HepG2 (cell line): Measurements from ENCODE around the gene TCFL5. TPM values are rescaled to one million over a fixed set of nuclear protein-coding genes. Genes with fewer than 3 reads are reported as not detected.
A peak's percentile ranks its signal among the peaks of the same experiment; 100 is the strongest.

Experiments used
- CC2D1A ChIP-seq: sonication (generic); formaldehyde crosslinking; IDR thresholded peaks from 2 replicates; pipeline ENCODE4 v1.8.1; 2023; ENCODE audit warnings: mild to moderate bottlenecking, missing genetic modification reagents
- ELF1 ChIP-seq: sonication (generic); formaldehyde crosslinking; IDR thresholded peaks from 2 replicates; pipeline ENCODE4 v1.4.0; 2020; ENCODE audit warnings: missing genetic modification reagents
- FOXC1 ChIP-seq: sonication (generic); formaldehyde crosslinking; IDR thresholded peaks from 2 replicates; pipeline ENCODE4 v1.8.0; 2022; ENCODE audit warnings: mild to moderate bottlenecking, missing genetic modification reagents, borderline replicate concordance
- FOXM1 ChIP-seq: sonication (generic); formaldehyde crosslinking; IDR thresholded peaks from 2 replicates; pipeline ENCODE4 v1.5.0; 2020; ENCODE audit warnings: missing genetic modification reagents
- HOXA7 ChIP-seq: sonication (generic); formaldehyde crosslinking; IDR thresholded peaks from 2 replicates; pipeline ENCODE4 v1.8.1; 2022; ENCODE audit warnings: mild to moderate bottlenecking, missing genetic modification reagents, moderate library complexity
- IRX3 ChIP-seq: sonication (generic); formaldehyde crosslinking; IDR thresholded peaks from 2 replicates; pipeline ENCODE4 v1.8.1; 2023; ENCODE audit warnings: mild to moderate bottlenecking, low read depth, missing genetic modification reagents, borderline replicate concordance
- KDM1A ChIP-seq: IDR thresholded peaks from 2 replicates; pipeline ENCODE4 v1.6.1; 2016; ENCODE audit warnings: missing compliant biosample characterization
- MIER2 ChIP-seq: IDR thresholded peaks from 2 replicates; pipeline ENCODE4 v1.6.1; 2016; ENCODE audit warnings: missing biosample characterization, missing genetic modification reagents
- MTA1 ChIP-seq: sonication (generic); formaldehyde crosslinking; IDR thresholded peaks from 2 replicates; pipeline ENCODE4 v1.4.0; 2020; ENCODE audit warnings: missing genetic modification reagents, mild to moderate bottlenecking, borderline replicate concordance
- MYC ChIP-seq: sonication (generic); formaldehyde crosslinking; IDR thresholded peaks from 2 replicates; pipeline ENCODE4 v1.9.0; 2021; ENCODE audit warnings: missing genetic modification reagents, borderline replicate concordance
- SALL2 ChIP-seq: sonication (generic); formaldehyde crosslinking; IDR thresholded peaks from 2 replicates; pipeline ENCODE4 v1.8.1; 2023; ENCODE audit warnings: mild to moderate bottlenecking, missing genetic modification reagents, inconsistent platforms
- SKI ChIP-seq: fragments of 450-650 bp; IDR thresholded peaks from one replicate; pipeline ENCODE4 v1.6.1; 2018; ENCODE audit warnings: mild to moderate bottlenecking; ENCODE audit not compliant: partially characterized antibody
- U2AF1 ChIP-seq: fragments of 200-400 bp; formaldehyde crosslinking; optimal IDR thresholded peaks from 2 replicates; pipeline ENCODE3; 2017; ENCODE audit warnings: mild to moderate bottlenecking, low read depth, low read length
- ZMYM3 ChIP-seq: sonication (generic); formaldehyde crosslinking; IDR thresholded peaks from 2 replicates; pipeline ENCODE4 v1.5.1; 2020; ENCODE audit warnings: mild to moderate bottlenecking, missing genetic modification reagents
- ZNF264 ChIP-seq: sonication (generic); formaldehyde crosslinking; IDR thresholded peaks from 2 replicates; pipeline ENCODE4 v1.4.0; 2020; ENCODE audit warnings: missing genetic modification reagents
- ZNF333 ChIP-seq: sonication (generic); formaldehyde crosslinking; IDR thresholded peaks from 2 replicates; pipeline ENCODE4 v1.4.0; 2020; ENCODE audit warnings: mild to moderate bottlenecking, missing genetic modification reagents, borderline replicate concordance
- ZNF335 ChIP-seq: sonication (generic); formaldehyde crosslinking; IDR thresholded peaks from 2 replicates; pipeline ENCODE4 v1.4.0; 2020; ENCODE audit warnings: missing genetic modification reagents
- ZNF337 ChIP-seq: sonication (generic); formaldehyde crosslinking; IDR thresholded peaks from 2 replicates; pipeline ENCODE4 v1.5.1; 2020; ENCODE audit warnings: missing genetic modification reagents, low read depth, mild to moderate bottlenecking, borderline replicate concordance
- ZNF672 ChIP-seq: sonication (generic); formaldehyde crosslinking; IDR thresholded peaks from 2 replicates; pipeline ENCODE4 v1.8.1; 2022; ENCODE audit warnings: missing genetic modification reagents
- ZNF761 ChIP-seq: sonication (generic); formaldehyde crosslinking; conservative IDR thresholded peaks from 2 replicates; pipeline ENCODE4 v1.4.0; 2020; ENCODE audit warnings: mild to moderate bottlenecking, missing genetic modification reagents
- ZNF775 ChIP-seq: sonication (generic); formaldehyde crosslinking; IDR thresholded peaks from 2 replicates; pipeline ENCODE4 v1.4.0; 2020; ENCODE audit warnings: missing genetic modification reagents, mild to moderate bottlenecking, moderate library complexity, borderline replicate concordance
- polyA plus RNA-seq, 8 experiments: library from polyadenylated mRNA; depleted of rRNA in 3 of 8; stranded (reverse) in 7 of 8; unstranded in 1 of 8; fragments of >200 nt; fragmentation: Illumina TruSeq in 4 of 8; extraction: Trizol in 4 of 8; gene quantifications; 2 replicates each; pipeline versions ENCODE4 v1.2.1 to v1.2.3, GENCODE V29; 2011 to 2016; ENCODE audit warnings: low read depth in 4 of 8, missing spikeins in 1 of 8, mixed read lengths in 1 of 8; ENCODE audit not compliant: insufficient read depth in 1 of 8
- total RNA-seq, 5 experiments: library from RNA; depleted of rRNA; stranded (reverse); fragments of >200 nt; fragmentation: Illumina TruSeq; extraction: Trizol; gene quantifications; 2 replicates each; pipeline ENCODE4 v1.2.3, GENCODE V29; 2016; ENCODE audit warnings: low read depth in 1 of 5
- TF ChIP-seq, protein P1 (sequence below): sonication (generic); formaldehyde crosslinking; IDR thresholded peaks from 2 replicates; pipeline ENCODE4 v1.9.0; 2021; ENCODE audit warnings: mild to moderate bottlenecking, missing genetic modification reagents
- TF ChIP-seq, protein P2 (sequence below): sonication (generic); formaldehyde crosslinking; IDR thresholded peaks from 2 replicates; pipeline ENCODE4 v1.4.0; 2020; ENCODE audit warnings: missing genetic modification reagents

Gene TCFL5
- total and polyA plus RNA-seq, 2 of the 13 experiments (the other 11 are each of a cell fraction or from before 2014, with no cell fraction given) = 14.8 to 20.0 TPM

DNA sequence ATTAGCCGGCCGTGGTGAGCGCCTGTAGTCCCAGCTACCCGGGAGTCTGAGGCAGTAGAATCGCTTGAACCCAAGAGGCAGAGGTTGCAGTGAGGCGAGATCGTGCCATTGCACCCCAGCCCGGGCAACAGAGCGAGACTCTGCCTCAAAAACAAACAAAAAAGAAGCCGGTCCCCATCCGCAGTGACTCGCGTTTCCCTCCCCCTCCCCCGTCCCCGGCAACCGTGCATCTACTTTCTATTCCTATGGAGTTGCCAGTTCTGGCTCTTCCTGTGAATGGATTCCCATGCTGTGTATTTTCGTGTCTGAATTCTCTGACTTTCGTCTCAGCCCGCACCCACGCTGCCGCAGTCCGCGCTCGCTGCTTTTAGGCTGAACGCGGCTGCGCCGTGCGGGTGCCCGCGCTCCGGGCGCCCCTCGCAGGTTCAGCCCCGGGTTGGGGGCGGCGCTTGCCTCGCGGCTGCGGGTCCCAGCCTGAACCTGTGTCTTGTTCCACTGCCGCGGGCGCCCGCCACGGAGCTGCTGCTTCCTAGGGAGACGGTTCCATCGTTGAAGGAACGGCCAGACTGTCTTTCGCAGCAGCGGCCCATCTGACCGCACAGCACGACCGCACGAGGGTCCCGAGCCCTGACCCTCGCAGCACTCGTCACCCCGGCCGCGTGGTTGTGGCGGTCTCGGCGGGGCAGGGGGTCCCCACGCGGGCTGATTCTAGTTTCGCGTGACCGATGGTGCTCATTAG, 66.4 kb downstream of the TCFL5 start (continued):
- TF ChIP-seq, protein P1, sequence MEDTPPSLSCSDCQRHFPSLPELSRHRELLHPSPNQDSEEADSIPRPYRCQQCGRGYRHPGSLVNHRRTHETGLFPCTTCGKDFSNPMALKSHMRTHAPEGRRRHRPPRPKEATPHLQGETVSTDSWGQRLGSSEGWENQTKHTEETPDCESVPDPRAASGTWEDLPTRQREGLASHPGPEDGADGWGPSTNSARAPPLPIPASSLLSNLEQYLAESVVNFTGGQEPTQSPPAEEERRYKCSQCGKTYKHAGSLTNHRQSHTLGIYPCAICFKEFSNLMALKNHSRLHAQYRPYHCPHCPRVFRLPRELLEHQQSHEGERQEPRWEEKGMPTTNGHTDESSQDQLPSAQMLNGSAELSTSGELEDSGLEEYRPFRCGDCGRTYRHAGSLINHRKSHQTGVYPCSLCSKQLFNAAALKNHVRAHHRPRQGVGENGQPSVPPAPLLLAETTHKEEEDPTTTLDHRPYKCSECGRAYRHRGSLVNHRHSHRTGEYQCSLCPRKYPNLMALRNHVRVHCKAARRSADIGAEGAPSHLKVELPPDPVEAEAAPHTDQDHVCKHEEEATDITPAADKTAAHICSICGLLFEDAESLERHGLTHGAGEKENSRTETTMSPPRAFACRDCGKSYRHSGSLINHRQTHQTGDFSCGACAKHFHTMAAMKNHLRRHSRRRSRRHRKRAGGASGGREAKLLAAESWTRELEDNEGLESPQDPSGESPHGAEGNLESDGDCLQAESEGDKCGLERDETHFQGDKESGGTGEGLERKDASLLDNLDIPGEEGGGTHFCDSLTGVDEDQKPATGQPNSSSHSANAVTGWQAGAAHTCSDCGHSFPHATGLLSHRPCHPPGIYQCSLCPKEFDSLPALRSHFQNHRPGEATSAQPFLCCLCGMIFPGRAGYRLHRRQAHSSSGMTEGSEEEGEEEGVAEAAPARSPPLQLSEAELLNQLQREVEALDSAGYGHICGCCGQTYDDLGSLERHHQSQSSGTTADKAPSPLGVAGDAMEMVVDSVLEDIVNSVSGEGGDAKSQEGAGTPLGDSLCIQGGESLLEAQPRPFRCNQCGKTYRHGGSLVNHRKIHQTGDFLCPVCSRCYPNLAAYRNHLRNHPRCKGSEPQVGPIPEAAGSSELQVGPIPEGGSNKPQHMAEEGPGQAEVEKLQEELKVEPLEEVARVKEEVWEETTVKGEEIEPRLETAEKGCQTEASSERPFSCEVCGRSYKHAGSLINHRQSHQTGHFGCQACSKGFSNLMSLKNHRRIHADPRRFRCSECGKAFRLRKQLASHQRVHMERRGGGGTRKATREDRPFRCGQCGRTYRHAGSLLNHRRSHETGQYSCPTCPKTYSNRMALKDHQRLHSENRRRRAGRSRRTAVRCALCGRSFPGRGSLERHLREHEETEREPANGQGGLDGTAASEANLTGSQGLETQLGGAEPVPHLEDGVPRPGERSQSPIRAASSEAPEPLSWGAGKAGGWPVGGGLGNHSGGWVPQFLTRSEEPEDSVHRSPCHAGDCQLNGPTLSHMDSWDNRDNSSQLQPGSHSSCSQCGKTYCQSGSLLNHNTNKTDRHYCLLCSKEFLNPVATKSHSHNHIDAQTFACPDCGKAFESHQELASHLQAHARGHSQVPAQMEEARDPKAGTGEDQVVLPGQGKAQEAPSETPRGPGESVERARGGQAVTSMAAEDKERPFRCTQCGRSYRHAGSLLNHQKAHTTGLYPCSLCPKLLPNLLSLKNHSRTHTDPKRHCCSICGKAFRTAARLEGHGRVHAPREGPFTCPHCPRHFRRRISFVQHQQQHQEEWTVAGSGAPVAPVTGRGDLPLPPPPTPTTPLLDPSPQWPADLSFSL (CRISPR knock-in tag) = no peak; the same call in 1 of the 2 replicates
- TF ChIP-seq FOXM1 (CRISPR knock-in tag) = 0 out of 2 replicates have a peak, but pooled peaks have one; percentile 59
- TF ChIP-seq ZNF264 = 0 out of 2 replicates have a peak, but pooled peaks have one; percentile 18
- no peak for TF ChIP-seq FOXC1 (CRISPR knock-in tag)
- TF ChIP-seq SKI = peak; percentile 8
- peak; percentile 81; the same call in 1 of the 2 replicates for TF ChIP-seq MTA1 (CRISPR knock-in tag)
- no peak for TF ChIP-seq ZNF672 (CRISPR knock-in tag)
- no peak for TF ChIP-seq U2AF1
- TF ChIP-seq ELF1 (CRISPR knock-in tag) = no peak
- peak; percentile 92 for TF ChIP-seq MYC
- peak; percentile 91; the same call in 1 of the 2 replicates for TF ChIP-seq ZNF337 (CRISPR knock-in tag)
- peak; percentile 10; the same call in 1 of the 2 replicates for TF ChIP-seq ZMYM3 (CRISPR knock-in tag)
- TF ChIP-seq MIER2 (CRISPR knock-in tag) = 0 out of 2 replicates have a peak, but pooled peaks have one; percentile 23
- peak; percentile 75; the same call in 1 of the 2 replicates for TF ChIP-seq ZNF775 (CRISPR knock-in tag)
- no peak; the same call in 1 of the 2 replicates for TF ChIP-seq ZNF333 (CRISPR knock-in tag)
- peak; percentile 78; the same call in 1 of the 2 replicates for TF ChIP-seq ZNF761 (CRISPR knock-in tag)
- TF ChIP-seq, protein P2, sequence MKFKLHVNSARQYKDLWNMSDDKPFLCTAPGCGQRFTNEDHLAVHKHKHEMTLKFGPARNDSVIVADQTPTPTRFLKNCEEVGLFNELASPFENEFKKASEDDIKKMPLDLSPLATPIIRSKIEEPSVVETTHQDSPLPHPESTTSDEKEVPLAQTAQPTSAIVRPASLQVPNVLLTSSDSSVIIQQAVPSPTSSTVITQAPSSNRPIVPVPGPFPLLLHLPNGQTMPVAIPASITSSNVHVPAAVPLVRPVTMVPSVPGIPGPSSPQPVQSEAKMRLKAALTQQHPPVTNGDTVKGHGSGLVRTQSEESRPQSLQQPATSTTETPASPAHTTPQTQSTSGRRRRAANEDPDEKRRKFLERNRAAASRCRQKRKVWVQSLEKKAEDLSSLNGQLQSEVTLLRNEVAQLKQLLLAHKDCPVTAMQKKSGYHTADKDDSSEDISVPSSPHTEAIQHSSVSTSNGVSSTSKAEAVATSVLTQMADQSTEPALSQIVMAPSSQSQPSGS (CRISPR knock-in tag) = no peak; the same call in none of the 2 replicates
- TF ChIP-seq SALL2 (CRISPR knock-in tag) = peak; percentile 45; the same call in 1 of the 2 replicates
- TF ChIP-seq CC2D1A (CRISPR knock-in tag) = peak; percentile 89; the same call in 1 of the 2 replicates
- TF ChIP-seq HOXA7 = no peak
- peak; percentile 79; the same call in 1 of the 2 replicates for TF ChIP-seq KDM1A
- 0 out of 2 replicates have a peak, but pooled peaks have one; percentile 27 for TF ChIP-seq ZNF335 (CRISPR knock-in tag)
- peak; percentile 76; the same call in 1 of the 2 replicates for TF ChIP-seq IRX3 (CRISPR knock-in tag)
